Renal pelvis (tissue), 12 donors: ENCODE measurements around the gene RAET1L. TPM values are rescaled to one million over a fixed set of nuclear protein-coding genes. Genes with fewer than 3 reads are reported as not detected.
"Not testable (repeated sequence)": the region's sequence is repeated elsewhere in the genome, so short reads cannot be mapped to it uniquely, and the experiment has no call there.

Experiments used
- DNase-seq: peaks from one replicate; pipeline ENCODE4 v3.0.0-alpha.2; 2013
- long read RNA-seq, 16 experiments: transcript quantifications; one replicate each; lab custom pipeline, GENCODE V29; 2026
- polyA plus RNA-seq, 3 donors: library from polyadenylated mRNA; unstranded; fragments of 120-200 nt; gene quantifications; one replicate each; pipeline ENCODE4 v1.2.1, GENCODE V29; 2013; ENCODE audit not compliant: insufficient read length in 3 of 3

The RAET1L gene, protein sequence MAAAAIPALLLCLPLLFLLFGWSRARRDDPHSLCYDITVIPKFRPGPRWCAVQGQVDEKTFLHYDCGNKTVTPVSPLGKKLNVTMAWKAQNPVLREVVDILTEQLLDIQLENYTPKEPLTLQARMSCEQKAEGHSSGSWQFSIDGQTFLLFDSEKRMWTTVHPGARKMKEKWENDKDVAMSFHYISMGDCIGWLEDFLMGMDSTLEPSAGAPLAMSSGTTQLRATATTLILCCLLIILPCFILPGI
- not detected for polyA plus RNA-seq
- long read RNA-seq, donor 1 = 0 reads
- long read RNA-seq, donor 2 = 0 reads
- long read RNA-seq, donor 3 = 0 reads
- long read RNA-seq, donor 4 = 0 reads
- long read RNA-seq, donor 5 = 0 reads
- long read RNA-seq, donor 6 = 0 reads
- long read RNA-seq, donor 7 = 0 reads
- long read RNA-seq, donor 8 = 0 reads
- long read RNA-seq, donor 9 = 0 reads
- long read RNA-seq, donor 10 = 0 reads
- long read RNA-seq, donor 11 = 0 reads
- long read RNA-seq, donor 12, partial matches to known transcripts = 15 of 15 reads
- long read RNA-seq, donor 12, other reads (novel, unspliced or antisense) = 0 of 15 reads
- long read RNA-seq, donor 13 = 0 reads
- long read RNA-seq, donor 14 = 0 reads
- long read RNA-seq, donor 15 = 0 reads
- long read RNA-seq, donor 16 = 0 reads

DNA sequence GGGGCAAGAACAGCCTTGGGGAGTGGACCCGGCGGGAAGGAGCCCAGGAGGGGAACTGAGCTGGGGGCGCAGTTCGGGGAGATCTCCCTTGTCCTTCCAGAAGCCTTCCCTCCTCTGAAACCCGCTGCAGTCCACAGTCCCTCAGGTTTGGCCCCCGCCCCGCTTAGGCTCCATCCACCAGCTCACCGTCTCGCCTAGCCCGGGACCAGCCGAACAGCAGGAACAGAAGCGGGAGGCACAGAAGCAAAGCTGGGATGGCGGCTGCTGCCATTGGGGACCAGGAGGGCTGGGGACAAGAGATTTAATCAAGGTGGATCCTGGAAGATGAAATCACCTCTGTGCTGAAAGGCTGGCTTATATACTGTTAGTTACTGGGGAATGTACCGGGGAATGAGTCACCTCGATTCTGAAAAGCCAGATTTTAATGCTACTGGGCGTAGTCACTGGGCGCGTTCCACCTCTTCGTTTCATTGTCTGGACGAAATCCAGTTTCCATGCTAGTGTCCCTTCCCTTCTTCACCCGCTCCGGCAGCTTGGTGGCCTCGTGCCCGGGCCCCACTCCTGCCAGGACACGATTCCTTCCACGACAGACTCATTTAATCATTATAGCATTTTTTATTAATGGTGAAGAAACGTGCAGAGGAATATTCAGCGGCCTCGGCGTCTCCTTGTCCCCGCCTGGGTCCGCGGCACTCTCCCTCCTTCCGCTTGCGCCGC is at the start of gene RAET1L:
Gene RAET1L (minus strand): TSS at position 332 of the 717 bp plus-strand sequence. CDS start 61 bp downstream, at position 271.
- no peak for DNase-seq

DNA sequence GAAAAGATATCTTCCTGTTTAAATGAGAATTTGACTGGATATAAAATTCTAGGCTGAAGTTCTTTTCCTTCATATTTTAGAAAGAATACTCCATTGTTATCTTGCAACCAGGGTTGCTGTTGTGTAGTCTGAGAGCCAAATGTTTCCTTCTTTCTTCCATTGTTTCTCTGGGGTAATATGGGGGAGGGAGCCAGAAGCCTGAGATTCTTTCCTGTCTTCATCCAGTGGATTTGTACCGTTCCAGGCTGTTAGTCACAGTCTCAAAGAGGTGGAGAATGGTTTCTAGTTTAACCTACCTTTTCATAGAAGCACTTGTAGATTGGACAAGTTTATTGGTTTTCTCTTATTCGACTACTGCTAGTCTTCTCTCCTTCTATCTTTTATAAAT is 49.7 kb upstream of the RAET1L start:
- DNase-seq = peak; percentile 31

DNA sequence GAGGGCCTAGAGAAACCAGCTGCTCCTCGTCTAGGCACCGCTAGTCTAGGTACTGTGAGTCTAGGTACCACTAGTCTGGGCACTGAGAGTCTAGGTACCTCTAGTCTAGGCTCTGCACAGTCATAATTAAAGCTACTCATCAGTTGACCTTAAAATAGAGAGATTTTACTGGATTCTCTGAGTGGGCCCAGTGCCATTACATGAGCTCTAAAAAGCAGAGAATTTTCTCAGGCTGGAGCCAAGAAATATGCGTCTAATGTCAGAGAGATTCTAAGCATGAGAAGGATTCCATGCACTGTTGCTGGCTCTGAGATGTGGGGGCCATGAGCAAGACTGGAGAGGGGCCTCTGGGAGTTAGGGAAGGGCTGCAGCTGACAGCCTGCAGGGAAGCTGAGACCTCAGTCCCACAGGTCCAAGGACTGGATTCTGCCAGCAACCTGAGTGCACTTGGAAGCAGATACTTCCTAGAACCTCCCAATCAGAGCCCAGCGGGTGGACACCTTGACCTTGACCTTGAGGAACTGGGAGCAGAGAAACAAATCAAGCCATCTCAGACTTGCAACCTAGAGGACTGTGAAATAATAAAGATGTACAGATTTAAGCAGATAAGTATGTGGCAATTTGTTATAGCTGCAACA is 49.2 kb upstream of the RAET1L start:
- DNase-seq = not testable (repeated sequence)

DNA sequence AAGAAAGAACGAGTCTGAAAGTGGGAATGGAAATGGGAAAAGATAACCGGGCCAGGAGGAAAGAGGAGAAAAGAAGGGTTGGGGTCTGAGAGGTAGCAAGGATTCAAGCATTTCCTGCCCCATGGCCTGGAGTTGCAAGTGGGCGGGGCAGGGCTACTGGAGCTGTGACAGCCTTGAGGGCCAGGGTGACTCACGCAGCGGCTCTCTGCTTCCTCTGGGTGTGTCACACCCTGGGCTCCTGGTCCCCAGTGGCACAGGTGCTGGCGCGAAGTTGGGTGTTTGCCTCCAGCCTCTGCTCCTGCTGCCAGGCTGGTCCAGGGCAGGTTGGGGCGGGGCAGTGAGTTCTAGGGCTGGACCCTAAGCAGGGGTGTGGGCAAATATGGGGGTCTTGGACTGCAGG is 46.9 kb upstream of the RAET1L start:
- no peak for DNase-seq

DNA sequence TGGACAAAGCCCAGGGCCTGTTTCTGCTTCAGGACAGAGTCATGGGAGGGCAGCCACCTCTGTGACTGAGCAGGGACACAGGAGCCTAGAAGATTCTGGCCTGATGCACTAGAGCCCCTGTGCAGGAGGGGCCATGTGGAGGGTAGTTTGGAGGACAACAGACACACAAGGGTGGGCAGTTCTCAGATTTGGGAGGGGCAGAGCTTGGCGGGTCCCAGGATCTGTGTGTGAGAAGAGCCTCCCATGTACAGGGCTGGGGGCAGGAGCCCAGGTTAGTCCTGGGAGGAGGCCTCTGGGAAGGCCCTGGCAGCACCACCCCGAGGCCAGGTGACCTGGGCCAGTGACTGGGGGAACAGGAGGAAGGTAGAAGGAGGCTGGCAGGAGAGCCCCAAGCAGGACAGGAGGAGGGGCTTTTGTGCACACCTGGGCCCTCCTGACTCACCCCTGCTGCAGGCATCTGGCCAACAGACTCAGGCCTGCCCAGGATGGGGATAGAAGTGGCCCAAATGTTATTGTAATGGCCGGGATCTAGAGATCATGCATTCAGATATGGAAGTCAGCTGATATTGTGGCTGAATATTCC is 45.0 kb upstream of the RAET1L start:
- DNase-seq = no peak

GRCh38 chr6:150069706-150070105 is 44.4 kb upstream of the RAET1L start:
- DNase-seq = no peak

DNA sequence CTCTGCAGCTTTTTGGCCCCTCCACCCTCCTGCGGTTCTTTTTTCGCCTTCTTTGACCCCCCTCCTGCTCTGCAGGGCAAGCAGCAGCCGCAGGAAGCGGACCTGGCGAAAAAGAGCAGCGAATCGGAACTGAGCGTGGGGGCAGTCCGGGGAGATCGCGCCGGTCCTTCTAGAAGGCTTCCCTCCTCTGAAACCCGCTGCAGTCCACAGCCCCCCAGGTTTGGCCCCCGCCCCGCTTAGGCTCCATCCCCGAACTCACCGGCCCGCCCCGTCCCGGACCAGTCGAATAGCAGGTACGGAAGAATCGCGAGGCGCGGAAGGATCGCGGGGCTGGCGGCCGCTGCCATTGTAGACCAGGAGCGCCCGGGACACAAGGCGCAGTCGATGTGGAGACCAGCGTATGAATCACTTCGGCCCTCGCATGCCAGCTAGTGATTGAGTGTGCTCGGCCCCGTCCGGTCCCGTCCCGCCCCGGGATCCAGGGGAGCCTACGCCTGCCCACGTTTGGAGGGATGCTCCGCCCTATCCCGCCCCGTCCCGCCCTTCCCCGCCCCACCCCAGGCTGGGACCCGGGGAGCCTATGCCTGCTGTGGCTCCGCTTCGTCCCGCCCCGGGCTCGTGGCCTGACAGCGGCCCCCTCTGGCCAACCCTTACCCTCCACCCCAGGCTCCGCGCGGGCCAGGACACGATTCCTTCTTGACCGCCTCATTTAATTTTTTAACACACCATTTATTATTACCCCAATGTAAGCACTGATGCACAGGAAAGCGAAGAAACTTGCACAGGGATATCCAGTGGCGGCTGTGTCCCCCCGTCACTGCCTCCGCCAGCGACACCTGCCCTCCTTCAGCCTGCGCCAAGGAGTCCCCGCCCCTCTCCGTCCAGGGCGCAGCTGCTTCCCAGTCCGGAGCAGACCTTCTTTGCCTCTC is 43.7 kb upstream of the RAET1L start, which contains the start of gene ULBP3:
Gene ULBP3 (minus strand): TSS at position 402 of the 929 bp plus-strand sequence. CDS start 55 bp downstream, at position 347.
- peak; percentile 87 for DNase-seq

- DNase-seq = no peak
These were observed 42.8 kb upstream of the RAET1L start for GRCh38 chr6:150068151-150068550.

DNA sequence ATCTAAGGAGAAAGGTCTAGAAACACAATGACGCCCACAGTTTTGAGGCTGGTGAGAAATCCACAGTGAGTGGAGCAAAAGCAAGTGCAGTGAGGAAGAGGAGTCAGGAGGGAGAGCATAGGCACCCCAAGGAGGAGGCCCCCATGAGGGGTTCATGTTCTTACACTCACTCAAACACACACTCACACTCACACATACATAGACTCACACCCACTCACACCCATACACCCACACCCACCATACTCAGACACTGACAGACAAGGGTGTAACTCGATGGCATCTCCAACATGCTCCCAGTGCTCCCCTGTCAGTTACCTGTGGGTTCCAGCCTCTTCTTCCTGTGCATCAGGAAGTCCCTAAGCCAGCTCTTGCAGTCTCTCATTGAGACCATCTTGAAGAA is 39.8 kb upstream of the RAET1L start:
- DNase-seq = no peak

DNA sequence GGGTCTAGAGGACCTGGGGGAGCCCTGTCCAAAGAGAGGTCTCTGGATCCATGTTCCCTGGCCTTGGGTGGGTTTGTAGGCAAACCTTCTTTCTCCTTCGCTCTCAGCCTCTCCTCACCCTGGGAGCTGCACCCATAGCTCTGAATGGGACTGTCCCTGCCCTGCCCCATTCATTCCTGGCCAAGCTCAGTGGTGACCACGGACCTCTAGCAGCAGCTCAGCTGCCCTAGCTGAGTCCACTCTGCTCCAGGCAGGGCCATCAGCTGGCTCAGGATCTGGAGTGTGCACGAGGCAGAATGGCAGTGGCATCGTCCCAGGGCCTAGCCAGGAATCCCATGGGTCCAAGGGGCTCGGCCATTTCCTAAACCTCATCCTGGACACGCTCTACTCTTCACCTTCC is 38.3 kb upstream of the RAET1L start:
- DNase-seq = no peak

DNA sequence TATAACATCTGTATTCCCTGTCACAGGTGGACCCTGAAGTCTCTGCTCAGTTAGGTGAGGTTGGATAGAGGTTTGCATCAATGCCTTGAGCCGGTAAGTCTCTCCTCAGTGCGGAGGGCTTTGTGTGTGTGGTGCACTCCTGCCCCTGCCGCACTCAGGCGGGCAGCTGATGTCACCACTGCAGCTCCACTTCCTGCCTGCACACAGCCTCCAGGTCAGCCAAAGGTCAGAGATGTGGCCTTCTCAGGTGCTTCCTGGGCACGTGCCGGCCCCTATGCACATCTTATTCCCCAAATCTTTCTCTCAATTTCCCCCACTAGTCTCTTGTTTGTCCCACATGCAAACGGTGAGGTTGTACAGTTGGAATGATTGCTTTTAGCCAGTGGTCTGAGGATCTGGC is 34.6 kb upstream of the RAET1L start:
- DNase-seq = not testable (repeated sequence)

- DNase-seq = no peak
These were observed 33.7 kb upstream of the RAET1L start for GRCh38 chr6:150058986-150059385.

DNA sequence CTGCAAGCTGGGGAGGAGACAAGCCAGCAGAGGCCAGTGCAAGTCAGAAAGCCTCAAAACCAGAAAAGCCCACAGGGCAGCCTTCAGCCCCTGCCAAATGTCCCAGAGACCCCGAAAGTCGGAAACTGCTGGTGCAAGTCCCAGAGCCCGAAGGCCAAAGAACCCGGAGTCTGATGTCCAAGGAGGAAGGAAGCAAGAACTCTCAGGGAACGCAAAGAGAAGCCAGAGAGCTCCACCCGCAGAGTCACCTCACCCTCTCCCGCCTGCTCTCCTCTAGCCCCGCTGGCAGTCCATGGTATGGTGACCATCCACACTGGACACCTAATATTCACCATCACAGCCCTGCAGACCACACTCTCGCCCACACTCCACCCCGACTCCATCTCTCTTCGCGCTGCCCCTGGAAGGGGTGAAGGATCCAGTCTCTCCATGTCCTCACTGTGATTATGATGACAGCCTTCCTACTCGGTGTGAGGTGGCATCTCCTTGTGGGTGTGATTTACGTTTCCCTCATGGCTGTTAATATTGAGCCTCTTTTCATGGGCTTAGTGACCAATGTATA is 33.0 kb upstream of the RAET1L start:
- no peak for DNase-seq

- DNase-seq = no peak
These were observed 32.2 kb upstream of the RAET1L start for GRCh38 chr6:150057501-150057951.

GRCh38 chr6:150056916-150057315 is 31.6 kb upstream of the RAET1L start:
- no peak for DNase-seq

DNA sequence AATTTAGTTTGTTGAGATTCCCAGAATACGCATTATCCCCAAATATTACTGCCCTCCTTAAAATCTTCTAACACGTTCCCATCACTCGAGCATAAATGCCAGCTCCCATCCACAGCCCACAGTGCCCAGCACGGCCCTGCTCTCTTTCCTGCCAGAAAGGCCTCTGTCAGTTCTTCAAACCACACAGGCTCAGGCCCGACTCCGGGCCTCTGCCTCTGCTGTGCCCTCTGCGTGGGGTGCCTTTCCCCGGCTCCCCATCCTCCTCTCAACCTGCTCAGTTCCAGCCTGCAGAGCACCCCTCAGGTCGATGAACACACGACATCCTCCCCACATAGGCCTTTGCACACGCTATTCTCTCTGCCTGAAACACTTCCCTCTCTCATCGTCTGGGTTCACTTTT is 30.8 kb upstream of the RAET1L start:
- DNase-seq = no peak

DNA sequence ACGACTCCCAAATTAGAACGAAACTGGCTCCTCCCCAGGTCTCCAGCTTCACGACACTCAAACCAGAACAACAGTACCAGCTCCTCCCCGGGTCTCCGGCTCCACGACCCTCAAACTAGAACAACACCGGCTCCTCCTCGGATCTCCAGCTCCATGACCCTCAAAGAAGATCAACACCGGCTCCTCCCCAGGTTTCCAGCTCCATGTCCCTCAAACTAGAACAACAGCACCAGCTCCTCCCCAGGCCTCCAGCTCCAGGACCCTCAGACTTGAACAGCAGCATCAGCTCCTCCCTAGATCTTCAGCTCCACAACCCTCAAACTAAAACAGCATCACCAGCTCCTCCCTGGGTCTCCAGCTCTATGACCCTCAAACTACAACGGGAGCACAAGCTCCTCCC is 29.8 kb upstream of the RAET1L start:
- DNase-seq = no peak

- DNase-seq = no peak
These were observed 28.1 kb upstream of the RAET1L start for GRCh38 chr6:150053450-150053849.

DNA sequence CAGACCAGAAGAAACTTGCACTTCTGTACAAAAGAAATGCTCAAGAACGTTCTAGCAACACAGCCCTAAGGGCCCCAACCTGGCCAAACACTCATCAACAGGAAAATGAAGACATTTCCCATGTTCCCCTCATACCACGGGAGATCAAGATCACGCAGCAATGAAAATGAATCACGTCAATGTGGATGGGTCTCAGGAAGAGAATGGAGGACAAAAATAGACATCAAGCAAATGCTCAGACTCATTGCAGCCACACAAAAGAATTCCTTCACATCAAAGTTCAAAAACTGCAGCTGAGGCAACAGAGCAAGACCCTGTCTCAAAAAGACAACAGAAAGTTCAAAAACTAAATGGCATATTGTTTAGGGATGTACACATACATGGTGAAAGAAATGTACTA is 25.5 kb upstream of the RAET1L start:
- DNase-seq = no peak

DNA sequence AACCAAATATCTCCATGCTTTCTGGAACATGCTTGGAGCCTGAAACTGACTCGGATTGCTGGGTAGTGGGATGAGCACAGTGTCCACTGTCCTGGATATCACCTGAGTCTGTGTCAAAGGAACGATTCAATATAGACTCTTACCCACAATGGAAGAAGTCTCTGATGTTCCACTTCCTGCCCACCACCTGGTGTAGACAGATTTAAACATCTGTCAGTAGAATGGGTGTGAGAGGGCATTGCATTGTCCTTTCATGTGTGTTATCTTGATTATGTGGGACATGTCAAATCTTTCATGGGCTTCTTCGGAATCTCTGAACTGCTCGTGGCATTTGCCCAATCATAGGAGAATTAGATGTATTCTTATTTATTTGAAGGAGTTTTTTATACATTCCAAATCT is 22.8 kb upstream of the RAET1L start:
- DNase-seq = no peak
